RPMI7951 (cell line): ENCODE measurements around the gene TGM5. TPM values are rescaled to one million over a fixed set of nuclear protein-coding genes. Genes with fewer than 3 reads are reported as not detected.
A peak's percentile ranks its signal among the peaks of the same experiment; 100 is the strongest.
"Not testable (repeated sequence)": the region's sequence is repeated elsewhere in the genome, so short reads cannot be mapped to it uniquely, and the experiment has no call there.

Experiments used
- DNase-seq: peaks from one replicate; pipeline ENCODE4 v3.0.0-alpha.2; 2012; ENCODE audit warnings: low read depth
- total RNA-seq: library from RNA; depleted of rRNA; stranded (reverse); fragments of >200 nt; shearing (Covaris generic); gene quantifications from 2 replicates; pipeline ENCODE4 v1.2.3, GENCODE V29; 2014

Gene TGM5
- total RNA-seq, 1 experiment from 2014 or later: not detected

GRCh38 chr15:43246261-43246774 is 20.4 kb downstream of the TGM5 start:
- no peak for DNase-seq

- DNase-seq: no peak
These were observed 22.6 kb downstream of the TGM5 start for GRCh38 chr15:43244092-43244491.

DNA sequence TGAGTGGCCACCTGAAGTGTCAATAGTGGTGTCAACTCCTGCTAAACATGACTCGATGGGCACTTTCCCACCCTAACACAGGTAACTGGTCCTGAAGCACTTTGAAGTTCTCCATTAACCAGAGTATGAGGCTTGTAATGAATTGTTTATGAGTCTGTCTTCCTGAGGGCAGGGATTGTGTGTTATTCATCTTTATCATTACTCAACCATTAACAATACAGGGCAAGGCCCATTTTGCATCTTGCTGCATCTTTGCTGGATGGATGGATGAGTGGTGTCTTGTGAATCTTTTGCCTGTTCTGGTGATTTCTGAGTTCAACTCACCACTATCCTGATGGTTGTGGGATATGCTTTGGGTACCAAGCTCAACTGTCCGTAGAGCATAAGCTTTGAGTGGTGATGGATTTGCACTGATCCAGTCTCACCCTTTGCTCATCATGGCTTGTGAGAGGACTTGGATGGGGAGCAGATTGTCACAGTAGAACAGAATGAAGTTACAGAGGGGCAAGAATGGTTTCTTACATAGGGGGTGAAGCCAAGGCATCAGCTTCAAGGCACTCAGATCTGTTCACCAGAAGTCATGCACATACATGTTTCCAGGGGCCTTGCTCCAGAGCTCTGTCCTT is 23.6 kb downstream of the TGM5 start:
- DNase-seq: no peak

GRCh38 chr15:43242616-43243015 is 24.1 kb downstream of the TGM5 start:
- DNase-seq: no peak

DNA sequence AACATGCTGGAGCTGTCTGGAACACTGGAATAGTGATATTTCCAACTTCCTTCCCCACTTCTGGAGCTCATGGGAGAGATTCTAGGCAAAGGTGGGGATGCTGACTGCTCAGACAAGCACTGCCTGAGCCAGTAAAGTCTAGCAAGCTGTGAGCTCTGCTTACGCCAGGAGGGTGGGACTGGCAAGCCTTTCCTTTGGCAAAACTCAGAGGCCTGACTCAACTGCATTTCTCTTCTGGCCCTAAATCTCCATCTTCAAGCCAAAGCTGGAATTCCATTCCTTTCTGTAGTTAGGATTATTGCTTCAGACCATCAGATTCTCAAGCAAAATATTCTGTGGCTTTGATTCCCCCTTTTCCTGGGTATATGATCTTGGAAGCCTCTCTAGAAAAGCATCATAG is 25.6 kb downstream of the TGM5 start:
- DNase-seq: no peak

- DNase-seq: peak; percentile 76
These were observed 26.8 kb downstream of the TGM5 start for GRCh38 chr15:43239732-43240491.

- no peak for DNase-seq
These were observed 28.0 kb downstream of the TGM5 start for GRCh38 chr15:43238671-43239131.

- DNase-seq: peak; percentile 18
These were observed 28.8 kb downstream of the TGM5 start for GRCh38 chr15:43237842-43238470.

DNA sequence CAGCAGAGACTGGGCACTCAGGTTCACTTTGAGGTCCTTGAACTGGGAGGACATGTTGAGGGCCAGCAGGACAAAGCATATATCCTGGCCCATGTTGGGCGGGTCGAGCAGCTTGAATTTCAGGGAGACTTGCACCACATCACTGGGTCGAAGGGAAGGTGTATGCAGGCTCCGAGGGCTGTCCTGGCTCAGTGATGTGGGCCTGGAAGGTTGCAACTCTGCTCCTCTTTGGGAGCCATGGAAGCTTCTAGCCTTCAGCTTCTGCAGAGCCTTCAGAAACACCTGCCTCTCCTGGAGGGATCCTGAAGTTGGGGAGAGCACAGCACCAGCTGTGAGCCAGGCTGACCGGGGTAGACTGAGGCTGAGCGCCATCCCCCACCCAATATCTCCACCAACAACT is 31.2 kb downstream of the TGM5 start:
- no peak for DNase-seq

DNA sequence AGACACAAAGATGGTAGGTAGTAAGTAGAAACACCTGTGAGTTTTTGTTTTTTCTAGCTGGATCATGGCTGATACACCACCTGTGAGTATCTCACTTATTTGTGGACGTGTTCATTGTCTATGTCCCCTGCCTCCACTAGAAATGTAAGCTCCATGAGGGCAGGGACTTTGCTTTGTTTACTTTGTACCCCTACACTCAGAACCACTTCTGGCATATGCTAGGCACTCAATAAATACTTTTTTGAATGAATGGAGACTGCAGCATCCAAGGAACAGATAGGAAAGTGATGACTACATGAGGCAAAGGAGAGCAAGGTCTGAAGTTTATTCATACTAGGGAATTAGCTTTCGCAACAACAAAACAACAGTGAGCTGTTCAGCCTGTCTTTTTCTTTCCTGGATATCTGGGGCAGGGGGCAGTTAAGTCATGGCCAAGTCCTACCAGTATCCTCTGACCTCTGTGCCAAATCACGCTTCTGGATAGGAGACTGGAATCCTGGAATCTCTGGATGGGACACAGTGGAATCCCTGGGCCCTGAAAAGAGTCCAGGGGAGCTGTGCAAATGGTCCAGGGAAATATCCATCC is 34.3 kb downstream of the TGM5 start:
- no peak for DNase-seq

DNA sequence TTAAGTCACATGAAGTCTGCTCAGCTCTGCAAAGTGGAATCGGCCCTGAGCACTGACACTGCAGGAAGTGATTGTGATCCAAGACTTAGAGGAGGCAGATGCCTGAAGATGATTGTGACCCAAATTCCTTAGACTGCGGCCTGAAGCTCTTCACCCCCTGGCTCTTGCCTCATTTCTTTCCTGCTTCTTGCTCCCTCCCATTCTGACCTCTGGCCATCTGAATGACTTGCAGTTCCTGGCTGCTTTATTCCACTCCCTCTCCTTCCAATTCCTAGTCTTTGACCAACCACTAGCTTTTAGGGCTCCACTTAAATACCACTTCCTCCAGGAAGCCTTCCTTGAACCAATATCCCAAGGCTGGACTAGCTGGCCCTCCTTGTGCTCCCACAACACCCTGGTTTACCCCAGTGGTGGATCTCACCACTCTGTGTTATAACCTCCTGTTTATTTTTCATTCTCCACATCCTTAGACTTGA is 36.0 kb downstream of the TGM5 start:
- DNase-seq: peak; percentile 38

DNA sequence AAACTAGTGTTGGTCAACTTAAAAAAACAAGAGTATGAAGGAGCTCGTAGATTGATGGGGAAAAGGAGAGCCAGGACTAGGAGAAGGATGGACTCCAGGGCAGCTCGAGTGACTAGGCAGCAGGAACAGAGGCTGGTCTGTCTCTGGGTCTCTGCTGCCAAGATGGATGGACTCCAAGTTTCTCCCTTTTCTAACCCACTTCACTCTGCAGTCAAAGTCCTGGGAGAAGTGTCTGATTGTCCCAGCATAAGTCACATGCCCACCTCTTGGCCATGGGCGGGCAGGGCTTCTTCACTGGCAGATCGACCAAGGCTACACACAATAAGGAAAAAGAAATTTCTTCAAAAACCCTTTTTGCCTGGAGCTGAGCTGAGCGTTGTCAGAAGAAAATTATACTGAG is 36.8 kb downstream of the TGM5 start:
- no peak for DNase-seq

DNA sequence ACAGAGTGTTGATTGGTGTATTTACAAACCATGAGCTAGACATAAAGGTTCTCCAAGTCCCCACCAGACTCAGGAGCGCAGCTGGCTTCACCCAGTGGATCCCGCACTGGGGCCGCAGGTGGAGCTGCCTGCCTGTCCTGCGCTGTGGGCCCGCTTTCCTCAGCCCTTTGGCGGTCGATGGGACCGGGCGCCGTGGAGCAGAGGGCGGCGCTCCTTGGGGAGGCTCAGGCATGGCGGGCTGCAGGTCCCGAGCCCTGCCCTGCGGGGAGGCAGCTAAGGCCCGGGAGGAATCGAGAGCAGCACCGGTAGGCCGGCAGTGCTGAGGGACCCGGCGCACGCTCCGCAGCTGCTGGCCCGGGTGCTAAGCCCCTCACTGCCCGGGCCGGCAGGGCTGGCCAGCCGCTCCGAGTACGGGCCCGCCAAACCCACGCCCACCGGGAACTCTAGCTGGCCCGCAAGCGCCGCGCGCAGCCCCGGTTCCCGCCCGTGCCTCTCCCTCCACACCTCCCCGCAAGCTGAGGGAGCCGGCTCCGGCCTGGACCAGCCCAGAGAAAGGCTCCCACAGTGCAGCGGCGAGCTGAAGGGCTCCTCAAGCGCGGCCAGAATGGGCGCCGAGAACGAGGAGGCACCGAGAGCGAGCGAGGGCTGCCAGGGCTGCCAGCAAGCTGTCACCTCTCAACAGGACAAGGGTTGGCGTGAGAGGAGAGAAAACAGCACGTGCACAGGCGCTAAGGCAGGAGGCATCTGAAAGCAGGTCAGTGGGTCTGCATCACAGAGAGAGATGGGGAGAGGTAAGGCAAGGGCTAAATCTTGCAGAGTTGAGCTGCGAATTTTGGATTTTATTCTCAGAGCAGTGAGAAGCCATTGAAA is 40.1 kb downstream of the TGM5 start:
- DNase-seq: no peak

- DNase-seq: not testable (repeated sequence)
These were observed 40.8 kb downstream of the TGM5 start for GRCh38 chr15:43225950-43226255.

DNA sequence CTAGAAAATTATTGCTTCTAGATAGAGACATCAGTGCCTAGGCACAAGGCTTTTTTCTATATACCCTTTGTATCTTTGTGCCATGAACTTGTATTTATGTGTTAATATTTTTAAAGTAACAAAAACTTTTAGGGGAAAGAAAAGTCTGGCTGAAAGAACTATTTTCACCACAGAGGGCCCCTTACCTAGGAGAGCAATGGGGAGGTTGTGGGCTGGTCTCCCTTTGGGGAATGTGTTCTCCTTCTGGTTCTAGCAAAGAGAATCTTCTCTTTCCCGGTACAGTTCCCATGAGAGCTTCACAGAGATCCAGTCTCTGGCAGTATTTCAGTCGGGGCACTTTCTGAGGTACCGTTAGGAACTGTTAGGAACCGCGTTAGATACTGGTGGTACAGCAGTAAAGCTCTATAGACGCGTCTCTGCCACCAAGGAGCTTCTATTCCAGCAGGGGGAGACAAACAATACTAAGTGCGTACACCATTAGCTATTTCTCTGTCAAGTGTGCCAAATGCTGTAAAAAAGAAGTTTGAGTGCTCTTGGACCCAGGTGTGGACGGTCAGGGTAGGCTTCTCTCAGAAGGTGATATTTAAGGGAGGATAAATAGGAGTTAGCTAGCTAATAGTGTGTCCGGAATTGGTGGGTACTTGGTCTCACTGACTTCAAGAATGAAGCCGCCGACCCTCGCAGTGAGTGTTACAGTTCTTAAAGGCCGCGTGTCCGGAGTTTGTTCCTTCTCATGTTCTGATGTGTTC is 41.4 kb downstream of the TGM5 start:
- peak; percentile 73 for DNase-seq

DNA sequence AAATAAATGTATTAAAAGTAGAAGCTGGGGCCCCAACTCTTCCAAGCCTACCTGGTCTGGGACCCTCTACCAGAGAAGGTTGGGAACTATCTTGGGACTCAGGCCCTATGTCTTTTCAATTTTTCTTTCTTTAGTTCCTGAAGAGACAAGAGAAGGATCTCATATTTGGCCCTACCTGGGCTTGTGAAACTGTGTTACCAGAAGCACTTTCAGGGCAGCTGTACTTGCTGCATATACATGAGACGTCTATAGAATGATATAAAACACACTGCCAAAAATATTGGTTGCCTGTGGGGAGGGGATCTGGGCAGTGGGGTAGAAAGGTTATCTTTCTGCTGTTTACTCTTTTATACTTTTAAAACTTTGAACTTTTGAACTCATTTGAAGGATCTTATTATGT is 45.3 kb downstream of the TGM5 start:
- DNase-seq: no peak

GRCh38 chr15:43220991-43221403 is 45.7 kb downstream of the TGM5 start, which contains the start of gene EPB42:
Gene EPB42, minus strand, starts transcription at chr15:43221018. Its CDS starts 193 bp downstream, at chr15:43220825.
- no peak for DNase-seq

GRCh38 chr15:43219929-43220928 is 46.5 kb downstream of the TGM5 start:
- DNase-seq: no peak
